ENCODE data around the gene TREM1. TPM values are rescaled to one million over a fixed set of nuclear protein-coding genes. Genes with fewer than 3 reads are reported as not detected.

The TREM1 gene
- total RNA-seq, 4 donors from 2014 or later, result 0.25 to 5.5 TPM; not detected in 2

- Histone ChIP-seq H3K27ac (no peak overlapping the region), H3K9me3 (peaks cover 0 to 13% (median 0%) of the 10 kb centered on the region in 3 donors), H3K27me3 (peaks cover 58% of the 10 kb centered on the region), H3K4me1 (no peaks in the 10 kb centered on the region), H3K36me3 (no peaks in the 10 kb centered on the region), H3K4me3 (no peak overlapping the region)
- TF ChIP-seq CTCF (IDR thresholded peaks at IDR 0.05) (no peak), EP300 (IDR thresholded peaks at IDR 0.05) (no peak), POLR2A (IDR thresholded peaks at IDR 0.05) (no peak), POLR2AphosphoS5 (IDR thresholded peaks at IDR 0.05) (no peak)
- no peak for ATAC-seq
- WGBS, 2 donors (ENCODE audit: low coverage in 1 of 2), result 83% methylated on average over 1 of the region's 1 CpG; no CpG with 5 or more reads in 1 of the 2 donors
Measured at GRCh38 chr6:41224800-41225199, 61.7 kb downstream of the TREM1 start.

Small RNAs within 50 kb of the gene (small RNA-seq; reads per million reads assigned to genes)
- gene AL391903.2 (0 reads per million in 4 donors), gene AL391903.3 (0 reads per million in 4 donors), gene RNA5SP207 (0.81 to 1.5 (median 1.4) reads per million in 4 donors), gene RNU6-643P (0 reads per million in 4 donors)

Other genes starting within 250 kb of the TREM1 start
- 1 to 10 TPM in 1 of 4 donors, under 1 TPM in 3; 0.07 to 1.2 (median 0.37) TPM for gene UNC5CL, start 247.5 kb downstream of the TREM1 start, total RNA-seq
- not detected for gene TSPO2, start 244.2 kb downstream of the TREM1 start, total RNA-seq
- gene APOBEC2, start 233.5 kb downstream of the TREM1 start, total RNA-seq, result 1 to 10 TPM in 1 of 4 donors, under 1 TPM in 3; 0.37 to 1.8 (median 0.72) TPM
- gene OARD1, start 214.3 kb downstream of the TREM1 start, total RNA-seq, result 10 to 100 TPM in 3 of 4 donors, 1 to 10 TPM in 1; 9.2 to 23.8 (median 13.7) TPM
- 10 to 100 TPM in 3 of 4 donors, 1 to 10 TPM in 1; 6.6 to 17.7 (median 12.1) TPM for gene NFYA, start 213.7 kb downstream of the TREM1 start, total RNA-seq
- not detected for gene TREML1, start 132.3 kb downstream of the TREM1 start, total RNA-seq
- 1 to 10 TPM in 1 of 4 donors, under 1 TPM in 2, not detected in 1; 0.42 to 1.7 (median 0.54) TPM for gene TREM2, start 123.6 kb downstream of the TREM1 start, total RNA-seq
- gene TREML2, start 85.5 kb downstream of the TREM1 start, total RNA-seq, result under 1 TPM in 1 of 4 donors, not detected in 3; 0.27 TPM
- gene TREML4, start 58.3 kb downstream of the TREM1 start, total RNA-seq, result not detected
- not detected for gene NCR2, start 48.9 kb upstream of the TREM1 start, total RNA-seq

Data from gastroesophageal sphincter (tissue), 4 donors.